Activated CD4-positive, alpha-beta T cell treated with anti-CD3 and anti-CD28 coated beads for 36 hours (primary cell): ENCODE data around the gene CEACAM5. TPM values are rescaled to one million over a fixed set of nuclear protein-coding genes. Genes with fewer than 3 reads are reported as not detected.
"Not testable (repeated sequence)": the region's sequence is repeated elsewhere in the genome, so short reads cannot be mapped to it uniquely, and the experiment has no call there.

Experiments
- ATAC-seq: fragments of 200-7000 bp; cut with Tn5 transposase; one replicate; pipeline ENCODE4 v1.10.0; 2021; ENCODE audit warnings: mild to moderate bottlenecking, moderate library complexity
- CTCF ChIA-PET: fragments of 350-600 bp; sonication (Branson Sonifier 250); formaldehyde crosslinking; loops from one replicate; lab custom pipeline; 2021; ENCODE audit warnings: antibody characterized with exemption; lab: Charles Lee
- POLR2A ChIA-PET: fragments of 350-600 bp; sonication (Branson Sonifier 250); formaldehyde crosslinking; loops from one replicate; lab custom pipeline; 2021; ENCODE audit warnings: antibody characterized with exemption, inconsistent platforms; lab: Charles Lee
- DNase-seq: peaks from one replicate; pipeline ENCODE4 v3.0.0-alpha.2; 2020
- H3K27ac Mint-ChIP-seq: one replicate; pipeline ENCODE4 v1.8.0; 2021; ENCODE audit warnings: mixed read lengths
- H3K27me3 Mint-ChIP-seq: one replicate; pipeline ENCODE4 v1.8.0; 2021; ENCODE audit warnings: mixed read lengths
- H3K36me3 Mint-ChIP-seq: one replicate; pipeline ENCODE4 v1.8.0; 2021; ENCODE audit warnings: low read depth, mixed read lengths
- H3K4me1 Mint-ChIP-seq: one replicate; pipeline ENCODE4 v1.8.0; 2021; ENCODE audit warnings: mixed read lengths
- H3K4me3 Mint-ChIP-seq: one replicate; pipeline ENCODE4 v1.8.0; 2021; ENCODE audit warnings: mild to moderate bottlenecking, moderate library complexity, mixed read lengths
- H3K9me3 Mint-ChIP-seq: one replicate; pipeline ENCODE4 v1.8.0; 2021; ENCODE audit warnings: low read depth, mixed read lengths
- intact Hi-C, 2 experiments: fragments of 100-400 bp; cut with DNase I in 1 of 2; cut with micrococcal nuclease in 1 of 2; formaldehyde crosslinking; loops; one replicate each; pipeline versions ENCODE4 v1.14.2 to v1.15.1; 2022 to 2024; cut with DNase I, micrococcal nuclease
- total RNA-seq, 2 experiments: library from RNA; stranded (reverse); gene quantifications; one replicate each; pipeline ENCODE4 v1.2.3, GENCODE V29; 2021

The CEACAM5 gene
- total RNA-seq, 2 experiments from 2014 or later: not detected

DNA sequence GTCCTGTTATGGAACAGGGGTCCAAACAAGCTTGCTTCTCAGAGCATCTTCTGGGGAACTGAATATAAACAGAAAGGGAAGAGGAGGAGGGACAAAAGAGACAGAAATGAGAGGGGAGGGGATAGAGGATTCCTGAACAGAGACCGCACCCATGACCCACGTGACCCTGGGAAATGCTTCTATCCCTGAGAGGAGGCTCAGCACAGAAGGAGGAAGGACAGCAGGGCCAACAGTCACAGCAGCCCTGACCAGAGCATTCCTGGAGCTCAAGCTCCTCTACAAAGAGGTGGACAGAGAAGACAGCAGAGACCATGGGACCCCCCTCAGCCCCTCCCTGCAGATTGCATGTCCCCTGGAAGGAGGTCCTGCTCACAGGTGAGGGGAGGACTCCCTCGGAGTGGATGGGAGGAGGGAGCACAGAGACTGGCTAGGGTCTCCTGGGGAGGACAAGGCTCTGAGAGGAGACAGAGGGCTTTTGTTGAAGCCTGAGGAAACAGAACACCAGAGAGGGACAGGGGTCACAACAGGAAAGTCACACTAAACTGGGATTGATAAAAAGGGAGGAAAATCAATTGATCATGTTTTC, 47.0 kb downstream of the CEACAM5 start, which contains the start of gene CEACAM6:
Gene CEACAM6, plus strand, starts transcription at position 203 of the 586 bp plus-strand sequence. Its CDS starts 109 bp downstream, at position 312.
- ATAC-seq (no peak), DNase-seq (no peak)
- no peaks in the 10 kb centered on the region for H3K36me3 Mint-ChIP-seq
- H3K9me3 Mint-ChIP-seq: no peaks in the 10 kb centered on the region
- POLR2A ChIA-PET: no interaction called here
- no peak within 1 kb of the TSS for H3K4me3 Mint-ChIP-seq
- no peak within 1 kb of the TSS for H3K27ac Mint-ChIP-seq
- peaks cover 7% of the 10 kb centered on the region for H3K4me1 Mint-ChIP-seq
- intact Hi-C loops: no loop called here
- H3K27me3 Mint-ChIP-seq: peaks cover 42% of the 10 kb centered on the region
- CTCF ChIA-PET: interaction anchor here (0.5 to 7.9 kb wide), 11 partner anchors 18 to 759 kb away, joined by 3 to 115 read pairs (median 28); no protein-coding TSS in a partner anchor

DNA sequence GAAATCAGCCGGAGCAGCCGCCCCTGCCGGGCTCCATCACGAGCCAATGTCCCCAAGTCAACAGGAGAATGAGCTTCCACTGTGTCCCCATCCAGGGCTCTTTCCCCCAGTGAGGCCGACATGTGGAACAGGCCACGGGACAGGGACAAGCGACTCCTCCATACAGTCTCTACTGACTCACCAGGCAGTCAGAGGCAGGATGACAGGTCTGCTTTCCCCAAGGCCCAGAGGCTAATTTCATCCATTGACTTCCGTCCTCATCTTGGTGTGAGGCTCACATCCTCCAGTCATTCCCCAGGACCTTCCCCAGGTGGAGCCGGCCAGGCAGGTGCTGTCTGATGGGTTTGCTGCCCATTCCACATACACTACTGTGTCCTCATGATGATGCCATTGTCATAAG, 50.4 kb downstream of the CEACAM5 start:
- Mint-ChIP-seq H3K4me1 (peaks cover 3% of the 10 kb centered on the region), H3K9me3 (no peaks in the 10 kb centered on the region), H3K4me3 (no peak overlapping the region), H3K27me3 (peaks cover 46% of the 10 kb centered on the region), H3K36me3 (no peaks in the 10 kb centered on the region), H3K27ac (no peak overlapping the region)
- intact Hi-C loops: no loop called here
- ATAC-seq: no peak
- POLR2A ChIA-PET: no interaction called here
- no peak for DNase-seq
- CTCF ChIA-PET: interaction anchor here (1.3 kb wide), 1 partner anchor 11 kb away, joined by 4 read pairs; no protein-coding TSS in a partner anchor

DNA sequence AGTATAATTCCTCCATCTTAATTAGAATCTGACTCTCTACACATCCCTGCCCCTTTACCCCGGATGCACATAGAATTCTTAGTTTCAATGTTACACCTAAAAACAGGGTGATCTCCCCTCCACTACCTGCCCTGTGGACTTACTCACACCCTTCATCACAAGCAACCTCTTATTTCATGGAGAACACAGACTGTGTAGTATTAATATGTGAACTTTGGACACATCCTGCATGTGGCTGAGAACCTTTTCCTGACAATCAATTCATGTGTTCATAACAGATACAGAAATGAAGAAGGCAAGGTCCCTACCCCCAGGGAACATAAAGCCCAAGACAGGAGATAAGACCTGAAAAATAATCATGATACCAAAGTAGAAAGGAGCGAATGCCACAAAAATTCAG, 58.7 kb downstream of the CEACAM5 start:
- ChIA-PET CTCF (interaction anchor here (0.9 to 1.4 kb wide), 2 partner anchors 14 to 125 kb away, joined by 3 read pairs; no protein-coding TSS in a partner anchor), POLR2A (interaction anchor here (0.6 kb wide), 1 partner anchor 27 kb away, joined by 5 read pairs; no protein-coding TSS in a partner anchor)
- ATAC-seq (no peak), DNase-seq (no peak)
- H3K27ac Mint-ChIP-seq: no peak overlapping the region
- intact Hi-C loops: no loop called here
- no peaks in the 10 kb centered on the region for H3K36me3 Mint-ChIP-seq
- peaks cover 43% of the 10 kb centered on the region for H3K27me3 Mint-ChIP-seq
- H3K4me1 Mint-ChIP-seq: peaks cover 1% of the 10 kb centered on the region
- no peaks in the 10 kb centered on the region for H3K9me3 Mint-ChIP-seq
- no peak overlapping the region for H3K4me3 Mint-ChIP-seq

DNA sequence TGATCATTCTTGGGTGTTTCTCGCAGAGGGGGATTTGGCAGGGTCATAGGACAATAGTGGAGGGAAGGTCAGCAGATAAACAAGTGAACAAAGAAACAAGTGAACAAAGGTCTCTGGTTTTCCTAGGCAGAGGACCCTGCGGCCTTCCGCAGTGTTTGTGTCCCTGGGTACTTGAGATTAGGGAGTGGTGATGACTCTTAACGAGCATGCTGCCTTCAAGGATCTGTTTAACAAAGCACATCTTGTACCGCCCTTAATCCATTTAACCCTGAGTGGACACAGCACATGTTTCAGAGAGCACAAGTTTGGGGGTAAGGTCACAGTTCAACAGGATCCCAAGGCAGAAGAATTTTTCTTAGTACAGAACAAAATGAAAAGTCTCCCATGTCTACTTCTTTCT, 59.7 kb downstream of the CEACAM5 start:
- H3K9me3 Mint-ChIP-seq, H3K27ac Mint-ChIP-seq, POLR2A ChIA-PET, DNase-seq, H3K36me3 Mint-ChIP-seq, H3K4me1 Mint-ChIP-seq, intact Hi-C loops, H3K4me3 Mint-ChIP-seq, ATAC-seq: not testable (repeated sequence)
- CTCF ChIA-PET: interaction anchor here (1.4 kb wide), 1 partner anchor 126 kb away, joined by 3 read pairs; no protein-coding TSS in a partner anchor
- peaks cover 42% of the 10 kb centered on the region for H3K27me3 Mint-ChIP-seq

DNA sequence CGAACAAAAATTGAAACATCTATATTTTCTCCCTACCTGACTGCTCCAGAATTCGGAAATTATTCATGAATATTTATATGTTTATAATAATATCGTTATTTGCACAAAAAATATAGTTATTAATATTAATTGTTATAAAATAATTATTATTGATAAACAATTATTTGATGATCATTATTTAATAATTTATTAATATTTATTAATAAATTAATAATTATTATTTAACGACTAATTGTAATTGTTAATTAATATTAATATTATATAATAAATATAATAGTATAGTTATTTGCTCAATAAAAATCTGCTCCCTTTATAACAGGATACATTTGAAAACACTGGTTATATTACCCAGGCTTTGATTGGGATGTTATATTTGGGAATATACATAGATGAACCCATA, 61.2 kb downstream of the CEACAM5 start:
- Mint-ChIP-seq H3K36me3 (no peaks in the 10 kb centered on the region), H3K4me1 (peaks cover 23% of the 10 kb centered on the region), H3K27me3 (peaks cover 47% of the 10 kb centered on the region), H3K9me3 (no peaks in the 10 kb centered on the region), H3K27ac (no peak overlapping the region), H3K4me3 (no peak overlapping the region)
- no peak for ATAC-seq
- ChIA-PET POLR2A (no interaction called here), CTCF (interaction anchor here (0.8 to 9.7 kb wide), 6 partner anchors 11 to 128 kb away, joined by 3 to 98 read pairs (median 4); partner anchors contain the start of genes CEACAM3 and CEACAM6)
- no peak for DNase-seq
- intact Hi-C loops: loop anchor here (2.0 to 10.0 kb wide), 2 partner anchors 15 to 175 kb away; no protein-coding TSS in a partner anchor

DNA sequence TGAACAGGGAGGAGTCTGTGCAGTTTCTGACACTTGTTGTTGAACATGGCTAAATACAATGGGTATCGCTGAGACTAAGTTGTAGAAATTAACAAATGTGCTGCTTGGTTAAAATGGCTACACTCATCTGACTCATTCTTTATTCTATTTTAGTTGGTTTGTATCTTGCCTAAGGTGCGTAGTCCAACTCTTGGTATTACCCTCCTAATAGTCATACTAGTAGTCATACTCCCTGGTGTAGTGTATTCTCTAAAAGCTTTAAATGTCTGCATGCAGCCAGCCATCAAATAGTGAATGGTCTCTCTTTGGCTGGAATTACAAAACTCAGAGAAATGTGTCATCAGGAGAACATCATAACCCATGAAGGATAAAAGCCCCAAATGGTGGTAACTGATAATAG, 63.0 kb downstream of the CEACAM5 start:
- DNase-seq (no peak), ATAC-seq (peak; percentile 43)
- intact Hi-C loops: loop anchor here (2.0 to 10.0 kb wide), 2 partner anchors 13 to 173 kb away; no protein-coding TSS in a partner anchor
- peaks cover 33% of the 10 kb centered on the region for H3K4me1 Mint-ChIP-seq
- no peaks in the 10 kb centered on the region for H3K36me3 Mint-ChIP-seq
- CTCF ChIA-PET: interaction anchor here (0.7 to 9.7 kb wide), 8 partner anchors 9 to 130 kb away, joined by 3 to 98 read pairs (median 6); partner anchors contain the start of gene CEACAM6
- no peaks in the 10 kb centered on the region for H3K9me3 Mint-ChIP-seq
- peaks cover 49% of the 10 kb centered on the region for H3K27me3 Mint-ChIP-seq
- POLR2A ChIA-PET: interaction anchor here (0.5 kb wide), 1 partner anchor 18 kb away, joined by 6 read pairs; no protein-coding TSS in a partner anchor
- no peak overlapping the region for H3K4me3 Mint-ChIP-seq
- H3K27ac Mint-ChIP-seq: no peak overlapping the region

DNA sequence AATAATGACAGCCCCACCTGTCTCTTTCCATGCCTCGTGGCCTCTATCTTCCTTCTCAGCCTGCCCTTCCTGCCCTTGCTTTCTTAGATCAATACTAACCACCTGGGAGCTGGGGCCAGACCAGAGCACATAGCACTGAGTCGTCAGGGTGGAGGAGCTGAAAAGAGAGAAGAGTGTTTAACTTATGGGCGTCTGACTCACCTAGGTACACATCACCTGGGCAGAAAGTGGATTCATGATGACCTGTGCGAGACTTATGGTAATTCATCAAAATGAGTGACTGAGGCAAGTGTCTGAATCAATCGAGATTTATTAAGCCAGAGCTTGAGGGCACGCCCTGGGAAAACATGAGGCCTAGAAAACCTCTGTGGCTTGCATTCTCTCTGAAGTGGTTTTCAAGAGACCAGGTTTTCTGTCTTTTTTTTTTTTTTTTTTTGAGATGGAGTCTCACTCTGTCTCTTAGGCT, 66.1 kb downstream of the CEACAM5 start:
- H3K27ac Mint-ChIP-seq: peak overlapping the region; percentile 1
- no peak overlapping the region for H3K4me3 Mint-ChIP-seq
- H3K27me3 Mint-ChIP-seq: peaks cover 61% of the 10 kb centered on the region
- no peaks in the 10 kb centered on the region for H3K36me3 Mint-ChIP-seq
- DNase-seq: peak; percentile 67
- intact Hi-C loops: loop anchor here in 1 of 2 experiments (1.0 to 10.0 kb wide), 2 partner anchors 34 to 170 kb away; no protein-coding TSS in a partner anchor
- H3K4me1 Mint-ChIP-seq: peaks cover 33% of the 10 kb centered on the region
- peak; percentile 83 for ATAC-seq
- CTCF ChIA-PET: interaction anchor here (0.7 to 9.7 kb wide), 5 partner anchors 11 to 133 kb away, joined by 3 to 98 read pairs (median 3); partner anchors contain the start of gene CEACAM6
- POLR2A ChIA-PET: interaction anchor here (0.6 kb wide), 1 partner anchor 14 kb away, joined by 3 read pairs; no protein-coding TSS in a partner anchor
- H3K9me3 Mint-ChIP-seq: no peaks in the 10 kb centered on the region

DNA sequence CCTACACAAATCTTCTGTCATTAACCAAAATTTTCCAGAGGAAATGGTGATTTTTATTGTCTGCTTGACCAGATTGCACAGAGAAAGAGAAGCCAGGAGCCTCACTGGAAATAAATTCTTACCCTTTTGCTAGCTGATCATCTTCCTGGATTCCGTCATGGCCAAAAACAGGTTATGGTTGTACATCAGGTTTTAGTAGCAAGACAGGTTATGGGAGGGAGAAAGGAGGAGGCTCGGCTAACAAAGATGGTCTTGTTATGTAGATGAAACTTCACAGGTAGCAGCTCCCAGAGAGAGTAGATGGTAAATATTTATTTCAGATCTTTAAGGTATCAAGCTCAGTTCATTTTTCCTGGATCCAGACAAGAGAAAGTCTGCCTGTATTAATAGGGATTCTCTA, 68.3 kb downstream of the CEACAM5 start:
- DNase-seq (no peak), ATAC-seq (no peak)
- no peak overlapping the region for H3K4me3 Mint-ChIP-seq
- H3K27me3 Mint-ChIP-seq: peaks cover 65% of the 10 kb centered on the region
- intact Hi-C loops: loop anchor here in 1 of 2 experiments (10.0 kb wide), 1 partner anchor 168 kb away; no protein-coding TSS in a partner anchor
- peaks cover 33% of the 10 kb centered on the region for H3K4me1 Mint-ChIP-seq
- H3K27ac Mint-ChIP-seq: no peak overlapping the region
- POLR2A ChIA-PET: no interaction called here
- CTCF ChIA-PET: interaction anchor here (0.7 to 9.7 kb wide), 5 partner anchors 9 to 258 kb away, joined by 3 to 98 read pairs (median 7); partner anchors contain the start of gene CEACAM6
- H3K9me3 Mint-ChIP-seq: no peaks in the 10 kb centered on the region
- H3K36me3 Mint-ChIP-seq: no peaks in the 10 kb centered on the region

Other genes with a start within 250 kb of the CEACAM5 start
- 10 to 100 TPM; 22.1 to 27.6 TPM for gene CEACAM21, start 132.5 kb upstream of the CEACAM5 start, total RNA-seq
- gene CEACAM4, start 81.6 kb upstream of the CEACAM5 start, total RNA-seq: not detected
- not detected for gene CEACAM7, start 20.4 kb upstream of the CEACAM5 start, total RNA-seq
- not detected for gene CEACAM6, start 46.9 kb downstream of the CEACAM5 start, total RNA-seq
- gene CEACAM3, start 88.0 kb downstream of the CEACAM5 start, total RNA-seq: not detected
- not detected for gene LYPD4, start 136.1 kb downstream of the CEACAM5 start, total RNA-seq
- not detected for gene DMRTC2, start 136.4 kb downstream of the CEACAM5 start, total RNA-seq
- 1,000 to 10,000 TPM; 2,342 to 3,204 TPM for gene RPS19, start 151.6 kb downstream of the CEACAM5 start, total RNA-seq
- gene CD79A, start 168.7 kb downstream of the CEACAM5 start, total RNA-seq: 1 to 10 TPM; 4.0 to 4.1 TPM
- gene ARHGEF1, start 174.6 kb downstream of the CEACAM5 start, total RNA-seq: 100 to 1,000 TPM; 231 to 276 TPM
- gene ERFL, start 219.8 kb downstream of the CEACAM5 start, total RNA-seq: 1 to 10 TPM; 1.7 to 1.9 TPM